HG03139 (cell line): ENCODE measurements around the gene LCOR.
"Not testable (repeated sequence)": the region's sequence is repeated elsewhere in the genome, so short reads cannot be mapped to it uniquely, and the experiment has no call there.

ENCODE experiments used
- ATAC-seq: cut with Tn5 transposase; IDR thresholded peaks from one replicate; pipeline ENCODE4 v1.9.1; 2021; ENCODE audit not compliant: unreplicated experiment

LCOR gene

GRCh38 chr10:96924861-96925260 is 92.8 kb downstream of the LCOR start:
- no peak for ATAC-seq

- ATAC-seq = no peak
These were observed 98.4 kb downstream of the LCOR start for GRCh38 chr10:96930469-96930868.

- ATAC-seq = no peak
These were observed 103.0 kb downstream of the LCOR start for GRCh38 chr10:96935148-96935547.

GRCh38 chr10:96935810-96936209 is 103.7 kb downstream of the LCOR start:
- ATAC-seq = no peak

GRCh38 chr10:96943161-96943560 is 111.1 kb downstream of the LCOR start:
- not testable (repeated sequence) for ATAC-seq

- no peak for ATAC-seq
These were observed 114.9 kb downstream of the LCOR start for GRCh38 chr10:96947036-96947435.

GRCh38 chr10:96949039-96949683 is 117.1 kb downstream of the LCOR start:
- ATAC-seq = no peak

GRCh38 chr10:96951954-96952353 is 119.9 kb downstream of the LCOR start:
- ATAC-seq = no peak

- no peak for ATAC-seq
These were observed 123.7 kb downstream of the LCOR start for GRCh38 chr10:96955794-96956193.

- no peak for ATAC-seq
These were observed 126.0 kb downstream of the LCOR start for GRCh38 chr10:96958071-96958470.

GRCh38 chr10:96959733-96960132 is 127.6 kb downstream of the LCOR start:
- no peak for ATAC-seq

GRCh38 chr10:96960872-96961271 is 128.8 kb downstream of the LCOR start:
- no peak for ATAC-seq

GRCh38 chr10:96964131-96964530 is 132.0 kb downstream of the LCOR start:
- ATAC-seq = no peak

- no peak for ATAC-seq
These were observed 135.7 kb downstream of the LCOR start for GRCh38 chr10:96967847-96968246.

- ATAC-seq = no peak
These were observed 136.8 kb downstream of the LCOR start for GRCh38 chr10:96968682-96969423.

GRCh38 chr10:96971324-96971723 is 139.2 kb downstream of the LCOR start:
- no peak for ATAC-seq

GRCh38 chr10:96972264-96972663 is 140.2 kb downstream of the LCOR start:
- ATAC-seq = no peak

- no peak for ATAC-seq
These were observed 142.0 kb downstream of the LCOR start for GRCh38 chr10:96973809-96974747.

GRCh38 chr10:96975136-96975535 is 143.0 kb downstream of the LCOR start:
- no peak for ATAC-seq

GRCh38 chr10:96978621-96979154 is 146.6 kb downstream of the LCOR start:
- ATAC-seq = no peak
